ENCODE measurements around the gene PPP1R3D. TPM values are rescaled to one million over a fixed set of nuclear protein-coding genes. Genes with fewer than 3 reads are reported as not detected.

PPP1R3D gene, protein sequence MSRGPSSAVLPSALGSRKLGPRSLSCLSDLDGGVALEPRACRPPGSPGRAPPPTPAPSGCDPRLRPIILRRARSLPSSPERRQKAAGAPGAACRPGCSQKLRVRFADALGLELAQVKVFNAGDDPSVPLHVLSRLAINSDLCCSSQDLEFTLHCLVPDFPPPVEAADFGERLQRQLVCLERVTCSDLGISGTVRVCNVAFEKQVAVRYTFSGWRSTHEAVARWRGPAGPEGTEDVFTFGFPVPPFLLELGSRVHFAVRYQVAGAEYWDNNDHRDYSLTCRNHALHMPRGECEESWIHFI
- total RNA-seq (2022) (2.4 and 3.5 TPM in 2 replicates), Bru-seq, nascent RNA (percentile 67 among the genes with signal in this experiment), BruChase-seq, experiment 1, labeled RNA remaining after a 6-hour chase (percentile 58 among the genes with signal in this experiment), BruChase-seq, experiment 2, labeled RNA remaining after a 2-hour chase (percentile 82 among the genes with signal in this experiment)
- long read RNA-seq, transcript PPP1R3D-201 (1 exons, 3,630 nt), result major isoform, 9 of 9 reads
- long read RNA-seq, partial matches to known transcripts, result 0 of 9 reads
- long read RNA-seq, other reads (novel, unspliced or antisense), result 0 of 9 reads

DNA sequence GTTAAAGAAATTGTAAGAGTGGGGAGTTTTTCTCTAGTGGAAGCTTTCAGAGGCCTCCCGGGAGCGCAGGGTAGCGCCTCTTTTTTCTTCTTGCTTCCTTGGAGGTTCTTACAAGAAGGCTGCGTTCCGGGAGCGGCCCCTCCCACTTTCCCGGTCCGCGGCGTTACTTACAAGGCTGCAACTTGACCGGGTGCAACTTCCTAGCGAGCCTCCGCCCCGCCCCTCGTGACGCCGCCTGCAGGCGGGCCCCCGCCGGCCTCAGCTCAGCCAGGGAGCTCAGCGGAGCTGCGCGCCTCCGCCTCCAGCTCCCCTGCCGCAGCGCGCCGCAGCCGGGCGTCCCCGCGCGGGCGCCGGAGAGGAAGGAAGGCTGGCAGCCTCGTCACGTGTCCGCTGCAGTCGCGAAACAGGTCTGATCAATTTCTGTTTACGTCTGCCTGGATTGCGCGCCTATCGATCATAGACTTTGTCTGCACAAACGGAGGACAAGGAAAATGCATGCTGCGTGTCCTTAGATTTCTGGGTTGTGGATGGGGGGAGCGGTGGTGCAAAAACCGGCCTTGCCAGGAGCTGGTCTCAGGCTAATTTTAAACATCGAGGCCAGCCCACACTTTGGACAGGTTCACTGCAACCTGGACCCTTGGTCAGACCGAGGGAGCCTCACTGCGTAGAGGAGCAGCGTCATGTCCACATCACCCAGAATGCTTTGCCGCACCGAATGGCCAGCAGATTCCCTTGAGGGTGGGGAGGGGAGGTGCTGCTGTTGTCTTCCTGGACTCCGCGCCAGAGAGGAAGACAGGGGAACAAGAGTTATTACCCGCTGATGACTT, at the start of gene PPP1R3D, which contains the start of gene FAM217B:
PPP1R3D (minus strand) TSS at position 177 of the 827 bp plus-strand sequence. CDS start 374 bp downstream, outside the sequence.
FAM217B (plus strand) TSS at position 261 of the 827 bp plus-strand sequence. CDS start 3,555 bp downstream, outside the sequence.
- peaks cover 29% of the 10 kb centered on the region for H3K36me3 Mint-ChIP-seq (ENCODE audit: insufficient read depth, unreplicated experiment)
- H3K4me1 Mint-ChIP-seq (ENCODE audit: insufficient read depth, unreplicated experiment), result peaks cover 27% of the 10 kb centered on the region
- DNase-seq (ENCODE audit: unreplicated experiment), result peak; percentile 94
- no peak for TF ChIP-seq CTCF (IDR thresholded peaks at IDR 0.05; ENCODE audit: unreplicated experiment)
- intact Hi-C loops (cut with micrococcal nuclease), result loop anchor here (5.0 kb wide), 1 partner anchor 103 kb away; no protein-coding TSS in a partner anchor
- ChIA-PET CTCF (interaction anchor here (0.5 to 4.7 kb wide), 16 partner anchors 9 to 1927 kb away, joined by 3 to 39 read pairs (median 4); no protein-coding TSS in a partner anchor), POLR2A (interaction anchor here (0.5 to 3.7 kb wide), 53 partner anchors 9 to 1312 kb away, joined by 3 to 51 read pairs (median 4); partner anchors contain the start of gene ATP5F1E)
- no peaks in the 10 kb centered on the region for H3K9me3 Mint-ChIP-seq (ENCODE audit: unreplicated experiment)
- peak within 1 kb of the TSS; percentile 96 for H3K27ac Mint-ChIP-seq (ENCODE audit: low read depth, unreplicated experiment)
- BruUV-seq (replicated peaks), result no TSS peak
- H3K4me3 Mint-ChIP-seq (ENCODE audit: unreplicated experiment), result peak within 1 kb of the TSS; percentile 95
- no peaks in the 10 kb centered on the region for H3K27me3 Mint-ChIP-seq (ENCODE audit: insufficient read depth, unreplicated experiment)

- peak; percentile 86 for DNase-seq (ENCODE audit: unreplicated experiment)
- intact Hi-C loops (cut with micrococcal nuclease), result no loop called here
Measured at GRCh38 chr20:59988141-59988540, 48.0 kb upstream of the PPP1R3D start.

GRCh38 chr20:59987135-59987534, 47.0 kb upstream of the PPP1R3D start:
- H3K9me3 Mint-ChIP-seq (ENCODE audit: unreplicated experiment), result no peaks in the 10 kb centered on the region
- H3K36me3 Mint-ChIP-seq (ENCODE audit: insufficient read depth, unreplicated experiment), result no peaks in the 10 kb centered on the region
- intact Hi-C loops (cut with micrococcal nuclease), result no loop called here
- no TSS peak for BruUV-seq (replicated peaks)
- POLR2A ChIA-PET, result interaction anchor here (0.6 to 1.4 kb wide), 2 partner anchors 47 to 50 kb away, joined by 3 to 6 read pairs; partner anchors contain the start of genes FAM217B and PPP1R3D
- no peaks in the 10 kb centered on the region for H3K27me3 Mint-ChIP-seq (ENCODE audit: insufficient read depth, unreplicated experiment)
- no peak overlapping the region for H3K4me3 Mint-ChIP-seq (ENCODE audit: unreplicated experiment)
- no peak overlapping the region for H3K27ac Mint-ChIP-seq (ENCODE audit: low read depth, unreplicated experiment)
- peaks cover 13% of the 10 kb centered on the region for H3K4me1 Mint-ChIP-seq (ENCODE audit: insufficient read depth, unreplicated experiment)
- no peak for DNase-seq (ENCODE audit: unreplicated experiment)
- TF ChIP-seq CTCF (IDR thresholded peaks at IDR 0.05; ENCODE audit: unreplicated experiment), result no peak
- CTCF ChIA-PET, result interaction anchor here (0.7 to 1.4 kb wide), 5 partner anchors 12 to 276 kb away, joined by 3 to 5 read pairs (median 4); no protein-coding TSS in a partner anchor

More at GRCh38 chr20:59988141-59988540, 48.0 kb upstream of the PPP1R3D start:
- POLR2A ChIA-PET, result interaction anchor here (0.6 to 1.8 kb wide), 10 partner anchors 14 to 1097 kb away, joined by 3 to 10 read pairs (median 4); partner anchors contain the start of genes FAM217B and PPP1R3D
- no peaks in the 10 kb centered on the region for H3K9me3 Mint-ChIP-seq (ENCODE audit: unreplicated experiment)
- peaks cover 13% of the 10 kb centered on the region for H3K4me1 Mint-ChIP-seq (ENCODE audit: insufficient read depth, unreplicated experiment)
- no peak overlapping the region for H3K27ac Mint-ChIP-seq (ENCODE audit: low read depth, unreplicated experiment)
- H3K36me3 Mint-ChIP-seq (ENCODE audit: insufficient read depth, unreplicated experiment), result no peaks in the 10 kb centered on the region
- H3K4me3 Mint-ChIP-seq (ENCODE audit: unreplicated experiment), result no peak overlapping the region
- no peak for TF ChIP-seq CTCF (IDR thresholded peaks at IDR 0.05; ENCODE audit: unreplicated experiment)
- no TSS peak for BruUV-seq (replicated peaks)
- CTCF ChIA-PET, result interaction anchor here (0.7 to 1.4 kb wide), 6 partner anchors 11 to 222 kb away, joined by 3 to 5 read pairs (median 4); no protein-coding TSS in a partner anchor
- no peaks in the 10 kb centered on the region for H3K27me3 Mint-ChIP-seq (ENCODE audit: insufficient read depth, unreplicated experiment)

All from MCF 10A (cell line).